Activated CD4-positive, CD25-positive, alpha-beta regulatory T cell (primary cell): ENCODE data around the gene CHSY1.
"Not testable (repeated sequence)": the region's sequence is repeated elsewhere in the genome, so short reads cannot be mapped to it uniquely, and the experiment has no call there.

Experiments
- DNase-seq, 4 experiments: peaks; one replicate each; lab custom pipeline; 2025; lab: John Stamatoyannopoulos, UW

The CHSY1 gene, protein sequence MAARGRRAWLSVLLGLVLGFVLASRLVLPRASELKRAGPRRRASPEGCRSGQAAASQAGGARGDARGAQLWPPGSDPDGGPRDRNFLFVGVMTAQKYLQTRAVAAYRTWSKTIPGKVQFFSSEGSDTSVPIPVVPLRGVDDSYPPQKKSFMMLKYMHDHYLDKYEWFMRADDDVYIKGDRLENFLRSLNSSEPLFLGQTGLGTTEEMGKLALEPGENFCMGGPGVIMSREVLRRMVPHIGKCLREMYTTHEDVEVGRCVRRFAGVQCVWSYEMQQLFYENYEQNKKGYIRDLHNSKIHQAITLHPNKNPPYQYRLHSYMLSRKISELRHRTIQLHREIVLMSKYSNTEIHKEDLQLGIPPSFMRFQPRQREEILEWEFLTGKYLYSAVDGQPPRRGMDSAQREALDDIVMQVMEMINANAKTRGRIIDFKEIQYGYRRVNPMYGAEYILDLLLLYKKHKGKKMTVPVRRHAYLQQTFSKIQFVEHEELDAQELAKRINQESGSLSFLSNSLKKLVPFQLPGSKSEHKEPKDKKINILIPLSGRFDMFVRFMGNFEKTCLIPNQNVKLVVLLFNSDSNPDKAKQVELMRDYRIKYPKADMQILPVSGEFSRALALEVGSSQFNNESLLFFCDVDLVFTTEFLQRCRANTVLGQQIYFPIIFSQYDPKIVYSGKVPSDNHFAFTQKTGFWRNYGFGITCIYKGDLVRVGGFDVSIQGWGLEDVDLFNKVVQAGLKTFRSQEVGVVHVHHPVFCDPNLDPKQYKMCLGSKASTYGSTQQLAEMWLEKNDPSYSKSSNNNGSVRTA

DNA sequence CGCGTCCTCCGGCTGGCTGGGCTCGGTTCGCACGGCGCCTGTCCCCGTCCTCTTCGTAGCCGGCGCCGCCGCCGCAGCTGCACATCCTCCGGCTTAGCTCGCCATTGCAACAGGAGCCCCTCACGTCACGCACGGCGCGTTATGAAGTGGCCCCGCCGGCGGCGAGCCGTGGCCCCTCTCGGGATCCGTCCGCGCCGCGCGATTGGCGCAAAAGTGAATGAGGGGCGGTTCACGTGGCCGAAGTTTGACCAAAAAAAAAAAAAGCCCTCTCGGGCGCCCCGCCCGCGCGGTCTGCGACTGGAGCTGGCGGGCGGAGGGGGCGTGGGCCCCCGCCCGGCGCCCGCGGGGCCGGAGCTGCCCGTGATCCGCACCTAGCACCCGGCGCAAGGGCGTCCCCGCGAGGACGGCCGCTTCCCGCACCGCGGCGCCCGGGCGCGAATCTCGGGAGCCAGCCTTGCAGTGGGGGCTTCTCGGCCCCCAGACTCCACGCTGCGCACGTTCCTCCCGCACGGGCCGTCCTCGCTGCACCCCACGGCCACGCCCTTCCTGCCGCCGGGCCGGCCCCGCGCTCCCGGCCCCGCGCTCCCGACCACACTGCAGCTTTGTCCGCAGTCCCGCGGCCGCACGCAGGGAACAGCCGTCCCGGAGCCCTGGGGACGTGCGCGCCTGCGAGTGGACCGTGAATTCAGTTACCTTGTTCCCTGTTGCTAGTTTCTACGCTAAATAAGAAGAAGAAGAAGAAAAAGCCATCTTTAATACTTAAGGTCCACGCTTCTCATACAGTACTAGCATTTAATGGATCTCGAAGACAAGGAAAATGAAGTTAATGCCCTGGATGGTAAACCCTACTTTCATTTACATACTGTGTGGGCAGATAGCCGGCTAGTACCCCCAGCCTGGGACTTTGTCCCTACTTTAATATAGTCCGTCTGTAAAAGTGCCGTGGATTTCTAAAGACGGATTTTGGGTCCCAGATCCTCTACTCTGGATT, at the start of gene CHSY1:
Gene CHSY1 (minus strand): TSS at position 219 of the 991 bp plus-strand sequence. CDS start 592 bp downstream, outside the sequence.
- peak; percentile 60 to 76 (median 71) for DNase-seq

DNA sequence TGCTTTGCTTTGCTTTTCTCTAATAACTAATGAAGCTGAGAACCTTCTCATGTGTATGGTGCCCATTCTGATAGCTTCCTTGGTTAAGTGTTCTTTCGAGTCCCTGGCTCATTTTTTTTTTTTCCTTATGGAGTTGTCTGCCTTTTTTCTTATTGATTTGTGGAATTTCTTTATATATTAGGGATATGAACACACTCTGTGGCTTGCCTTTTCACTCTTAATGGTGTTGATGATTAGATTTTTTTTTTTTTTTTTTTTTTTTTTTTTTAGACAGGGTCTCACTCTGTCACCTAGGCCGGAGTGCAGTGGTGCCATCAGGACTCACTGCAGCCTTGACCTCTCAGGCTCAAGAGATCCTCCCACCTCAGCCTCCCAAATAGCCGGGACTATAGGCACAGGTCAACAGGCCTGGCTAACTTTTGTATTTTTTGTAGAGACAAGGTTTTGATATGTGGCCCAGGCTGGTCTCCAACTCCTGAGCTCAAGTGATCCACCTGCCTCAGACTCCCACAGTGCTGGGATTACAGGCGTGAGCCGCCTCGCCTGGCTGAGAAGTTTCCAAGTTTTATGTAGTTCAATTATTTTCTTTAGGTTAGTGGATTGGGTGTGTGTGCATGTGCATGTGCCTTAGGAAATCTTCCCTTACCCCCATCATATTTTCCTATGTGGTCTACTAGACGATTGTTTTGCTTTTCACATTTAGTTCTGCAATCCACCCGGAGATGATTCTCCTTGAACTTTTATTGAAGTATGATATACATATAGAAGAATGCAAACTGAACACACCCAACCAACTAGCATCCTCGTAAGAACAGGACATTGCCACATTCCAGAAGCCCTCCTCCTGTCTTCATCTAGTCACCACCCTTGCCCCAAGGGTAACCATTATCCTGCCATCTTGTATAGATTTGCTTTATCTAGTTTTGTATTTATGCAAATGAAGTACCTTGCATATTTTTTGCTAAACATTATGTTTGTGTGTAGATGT, 44.9 kb upstream of the CHSY1 start:
- DNase-seq = no peak

DNA sequence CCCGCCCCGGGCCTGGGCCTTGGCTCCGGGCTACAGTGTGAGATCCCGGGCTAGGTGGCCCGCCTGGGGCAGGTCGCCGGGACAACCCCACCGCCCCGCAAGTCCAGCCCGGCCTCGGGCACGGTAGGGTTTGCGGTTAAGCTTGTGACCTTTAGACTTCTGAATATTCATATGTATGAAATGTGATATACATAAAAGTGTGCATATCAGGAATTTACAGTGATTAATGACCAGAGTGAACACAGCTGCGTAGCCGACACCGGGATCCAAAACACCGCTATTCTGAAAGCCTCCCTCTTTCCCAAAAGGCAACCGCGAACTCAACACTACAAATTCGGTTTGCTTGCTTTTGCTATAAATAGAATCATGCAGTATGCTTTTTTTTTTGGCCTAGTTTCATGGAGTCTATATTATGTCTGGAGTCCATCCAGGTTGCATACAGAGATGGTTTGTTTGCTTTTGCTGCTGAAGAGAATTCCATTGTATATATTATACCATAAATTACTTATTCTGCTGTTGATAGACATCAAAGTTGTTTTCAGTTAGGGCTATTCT, 43.8 kb upstream of the CHSY1 start:
- DNase-seq = no peak

DNA sequence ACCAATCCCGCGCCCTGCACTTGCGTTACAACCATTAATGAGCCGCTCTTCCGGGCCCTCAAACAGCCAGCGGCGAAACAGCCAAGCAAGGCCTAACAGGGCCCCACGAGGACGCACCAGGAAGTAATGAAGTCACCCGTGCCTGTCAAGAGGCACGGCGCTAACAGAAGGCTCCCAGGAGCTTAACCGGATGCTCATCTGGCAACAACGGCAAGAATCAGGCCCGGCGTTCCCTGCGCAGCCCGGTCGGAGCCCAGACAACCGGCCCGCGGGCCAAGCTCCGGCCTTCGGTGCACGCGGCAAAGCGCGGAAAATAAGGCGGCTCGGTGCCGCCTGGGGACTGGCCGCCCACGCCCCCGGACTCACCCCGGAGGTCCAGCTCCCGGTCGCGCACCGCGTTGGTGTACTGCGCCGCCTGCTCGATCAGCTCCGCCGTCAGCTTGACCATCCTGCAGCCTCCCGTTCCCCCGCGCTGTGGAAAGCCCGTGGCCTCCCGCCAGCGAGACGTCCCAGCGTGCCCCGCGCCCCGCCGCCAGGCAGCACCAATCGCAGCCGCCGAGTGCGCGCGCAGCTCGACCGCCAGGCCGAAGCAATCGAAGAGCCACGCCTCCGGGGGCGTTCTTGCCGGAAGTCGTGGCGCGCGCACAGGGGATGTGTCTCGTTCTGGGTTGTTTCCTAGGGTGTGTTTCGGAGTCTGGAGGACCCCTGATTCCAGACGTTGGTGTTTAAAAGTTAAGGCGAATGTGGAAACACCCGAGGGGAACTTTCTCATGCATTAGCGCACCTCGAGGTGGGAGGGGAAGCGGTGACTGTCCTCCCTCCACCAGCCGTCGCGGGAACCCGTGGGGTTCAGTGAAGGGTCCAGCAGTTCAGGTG, 43.1 kb upstream of the CHSY1 start, which contains the start of gene SNRPA1:
Gene SNRPA1 (minus strand): TSS at position 518 of the 876 bp plus-strand sequence. CDS start 70 bp downstream, at position 448.
- DNase-seq = peak; percentile 94 to 97 (median 96)

DNA sequence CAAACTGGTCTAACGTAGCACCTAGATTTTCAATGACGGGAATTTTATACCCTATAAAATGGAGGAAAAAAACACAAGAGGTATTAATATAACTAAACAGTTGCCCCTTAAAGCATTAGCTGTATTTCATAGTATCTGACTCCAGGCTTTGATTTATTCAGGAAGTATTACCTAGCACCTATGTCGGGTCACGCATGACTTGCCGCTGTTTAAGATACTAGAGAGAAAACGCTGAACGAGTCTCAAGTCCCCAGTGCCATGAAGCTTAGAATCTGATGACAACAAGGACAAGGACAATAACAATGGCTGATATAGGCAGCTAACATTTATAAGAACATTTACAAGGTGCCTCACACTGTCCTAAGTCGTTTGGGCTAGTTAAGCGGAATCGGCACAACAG, 41.3 kb upstream of the CHSY1 start:
- no peak for DNase-seq

DNA sequence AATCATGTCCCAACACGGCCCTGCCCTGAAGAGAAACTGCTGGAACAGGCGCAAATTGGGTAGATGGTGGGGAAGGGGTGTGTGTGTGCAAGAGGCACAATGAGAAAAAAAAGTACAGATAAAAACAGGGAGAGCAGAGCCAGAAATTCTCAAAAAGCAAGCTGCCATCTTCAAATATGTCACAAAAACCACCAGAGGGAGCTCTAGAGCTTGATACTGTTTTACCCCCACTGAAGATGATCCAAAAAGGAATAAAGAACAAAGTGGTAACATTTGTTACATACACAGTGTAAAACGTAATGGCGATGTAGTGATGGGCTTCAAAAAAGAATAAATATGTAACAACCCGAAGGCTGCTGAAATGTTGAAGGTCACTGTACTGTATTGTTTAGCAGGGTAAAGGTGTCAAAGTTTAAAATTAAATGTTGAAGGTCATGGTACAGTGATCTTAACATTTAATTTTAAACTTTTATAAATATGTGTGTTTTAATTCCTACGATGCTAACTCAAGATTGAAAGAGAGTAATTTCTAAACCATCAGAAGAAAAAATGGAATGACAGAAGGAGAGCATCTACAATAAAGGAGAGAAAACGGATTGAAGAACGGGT, 37.2 kb upstream of the CHSY1 start:
- no peak for DNase-seq

DNA sequence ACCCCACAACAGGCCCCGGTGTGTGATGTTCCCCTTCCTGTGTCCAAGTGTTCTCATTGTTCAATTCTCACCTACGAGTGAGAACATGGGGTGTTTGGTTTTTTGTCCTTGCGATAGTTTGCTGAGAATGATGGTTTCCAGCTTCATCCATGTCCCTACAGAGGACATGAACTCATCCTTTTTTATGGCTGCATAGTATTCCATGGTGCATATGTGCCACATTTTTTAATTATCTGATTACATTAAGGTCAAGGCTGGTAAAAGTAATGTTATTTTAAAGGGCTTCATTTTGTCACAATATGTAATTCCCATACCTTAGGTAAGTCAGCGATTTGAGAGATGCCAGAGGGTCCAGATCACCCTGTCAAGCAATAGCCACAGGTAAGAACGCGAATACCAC, 35.5 kb upstream of the CHSY1 start:
- not testable (repeated sequence) for DNase-seq

DNA sequence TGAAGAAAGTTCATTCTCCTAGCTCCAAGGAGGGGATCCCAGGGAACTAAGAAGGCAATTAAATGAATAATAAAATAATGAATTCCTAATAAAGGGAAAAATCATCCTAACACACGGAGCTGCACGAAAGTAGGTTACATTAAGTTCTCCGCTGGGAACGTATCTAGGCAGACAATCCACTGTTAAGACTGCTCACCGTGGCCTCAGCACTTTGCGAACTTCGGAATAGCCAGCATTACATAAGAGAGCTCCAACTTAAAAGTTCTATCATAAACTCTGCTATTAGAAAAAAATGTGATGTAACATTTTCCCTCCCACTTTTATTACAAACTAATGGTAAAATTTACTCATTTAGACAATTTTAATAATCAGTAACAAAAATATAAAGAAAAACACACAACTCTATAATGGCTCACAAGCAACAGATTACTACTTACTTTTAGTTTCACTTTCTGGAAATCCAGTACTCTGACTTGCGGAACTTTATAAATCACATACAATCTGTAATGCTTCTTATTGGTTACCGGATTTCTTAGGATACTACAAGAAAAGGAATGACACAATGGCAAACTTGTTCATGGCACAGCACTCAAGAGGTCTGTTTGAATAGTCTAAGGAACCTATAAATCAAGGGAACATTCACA, 34.7 kb upstream of the CHSY1 start:
- no peak for DNase-seq

DNA sequence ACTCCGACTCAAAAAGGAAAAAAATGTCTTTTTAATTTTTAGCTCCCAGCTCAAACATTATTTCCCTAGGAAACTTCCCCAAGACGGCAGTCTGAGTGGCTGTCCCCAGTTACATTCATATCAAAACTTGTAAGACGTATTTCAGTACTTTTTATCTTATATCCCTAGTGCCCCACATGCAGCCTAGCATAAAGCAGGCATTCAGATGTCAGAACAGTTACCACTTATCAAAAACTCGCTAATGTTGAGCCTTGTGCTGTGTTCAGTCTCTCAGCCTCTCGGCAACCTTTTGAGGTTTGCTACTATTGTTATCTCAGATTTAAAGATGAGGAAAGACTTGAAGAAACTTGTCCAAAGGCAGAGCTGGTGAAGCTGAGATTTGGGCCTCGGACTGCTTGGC, 32.1 kb upstream of the CHSY1 start:
- DNase-seq = no peak

DNA sequence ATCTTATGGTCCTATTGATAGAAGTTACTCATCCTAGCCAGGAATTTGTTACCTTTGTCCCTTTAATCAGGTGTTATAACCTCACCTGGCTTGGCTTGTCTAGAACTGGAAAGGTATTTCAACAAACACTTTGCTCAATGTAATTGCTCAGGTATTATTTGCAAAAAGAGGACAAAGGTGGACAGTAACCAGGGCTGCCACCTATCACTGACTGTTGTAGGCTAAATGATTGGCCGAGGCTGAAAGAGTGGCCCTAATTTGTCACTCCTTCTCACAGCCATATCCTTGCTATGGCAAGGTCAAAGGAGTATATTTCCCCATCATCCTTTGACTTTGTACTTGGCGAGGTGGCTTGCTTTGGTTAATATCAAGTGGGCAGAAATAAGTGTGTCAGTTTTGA, 28.2 kb upstream of the CHSY1 start:
- no peak for DNase-seq

DNA sequence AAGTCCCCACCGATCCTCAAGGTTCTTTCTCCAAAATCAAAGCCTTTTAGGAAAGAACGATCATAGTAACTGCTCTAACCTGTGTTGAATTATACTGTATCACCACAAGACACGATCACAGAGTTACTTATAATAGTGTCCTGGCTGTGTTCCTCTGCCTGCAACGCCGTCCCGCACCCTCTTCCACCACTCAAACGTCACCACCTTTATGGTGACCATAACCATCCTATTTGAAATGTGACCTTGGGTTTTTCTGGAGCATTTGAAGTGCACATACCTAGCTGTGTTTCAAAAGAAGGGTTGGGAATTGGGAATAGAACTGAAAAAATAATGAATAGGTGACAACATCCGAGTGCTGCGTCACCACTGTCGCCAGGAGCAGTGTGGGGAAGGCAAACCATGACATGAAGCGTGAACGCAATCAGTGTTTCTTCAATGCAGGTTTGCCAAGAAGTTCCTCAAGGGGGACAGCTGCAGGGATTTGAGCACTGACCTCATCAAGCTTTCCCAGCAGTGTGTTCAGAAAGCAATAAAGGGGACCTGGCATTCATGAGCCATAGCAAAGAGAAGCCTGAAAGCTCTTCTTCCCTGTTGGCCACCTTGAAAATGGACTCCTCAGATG, 26.2 kb upstream of the CHSY1 start:
- DNase-seq = no peak

DNA sequence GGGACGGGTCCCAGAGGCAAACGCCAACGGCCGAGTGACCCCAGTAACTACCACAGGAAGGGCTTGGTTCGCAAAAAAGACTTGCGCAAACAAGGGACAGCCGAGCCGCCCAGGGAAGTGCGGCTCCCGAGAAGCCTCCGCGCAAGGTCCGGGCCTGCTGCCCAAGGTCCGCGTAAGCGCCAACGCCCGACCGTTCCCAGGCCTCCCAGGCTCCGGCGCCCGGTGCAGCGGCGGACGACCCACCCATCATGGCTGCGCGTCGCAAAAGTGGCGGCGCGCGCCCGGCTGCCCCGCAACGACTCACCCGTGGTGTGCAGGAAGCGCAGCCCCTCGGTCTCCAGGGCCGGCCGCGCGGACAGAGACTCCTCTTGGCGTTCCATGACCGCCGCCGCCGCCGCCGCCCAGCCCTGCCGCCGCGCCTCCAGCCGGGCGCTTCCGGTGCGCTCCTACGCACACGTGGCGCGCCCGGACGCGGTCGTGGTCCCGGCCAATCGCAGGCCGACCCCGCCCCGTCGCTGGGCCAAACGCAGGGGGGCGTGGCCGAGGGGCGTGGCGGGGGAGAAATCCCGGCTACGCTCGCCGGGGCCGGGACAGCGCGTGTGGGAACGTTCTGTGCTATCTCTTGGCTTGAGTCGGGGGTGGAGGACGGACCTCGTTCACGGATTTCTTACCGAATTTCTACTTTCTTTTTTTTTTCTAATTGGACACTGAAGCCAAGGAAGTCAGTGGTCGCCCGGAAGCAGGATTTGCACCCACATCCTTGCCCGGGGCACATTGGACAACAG, 25.4 kb upstream of the CHSY1 start, which contains the start of gene SELENOS:
Gene SELENOS (minus strand): TSS at position 448 of the 785 bp plus-strand sequence. CDS start 68 bp downstream, at position 380.
- peak; percentile 69 to 83 (median 72) for DNase-seq

DNA sequence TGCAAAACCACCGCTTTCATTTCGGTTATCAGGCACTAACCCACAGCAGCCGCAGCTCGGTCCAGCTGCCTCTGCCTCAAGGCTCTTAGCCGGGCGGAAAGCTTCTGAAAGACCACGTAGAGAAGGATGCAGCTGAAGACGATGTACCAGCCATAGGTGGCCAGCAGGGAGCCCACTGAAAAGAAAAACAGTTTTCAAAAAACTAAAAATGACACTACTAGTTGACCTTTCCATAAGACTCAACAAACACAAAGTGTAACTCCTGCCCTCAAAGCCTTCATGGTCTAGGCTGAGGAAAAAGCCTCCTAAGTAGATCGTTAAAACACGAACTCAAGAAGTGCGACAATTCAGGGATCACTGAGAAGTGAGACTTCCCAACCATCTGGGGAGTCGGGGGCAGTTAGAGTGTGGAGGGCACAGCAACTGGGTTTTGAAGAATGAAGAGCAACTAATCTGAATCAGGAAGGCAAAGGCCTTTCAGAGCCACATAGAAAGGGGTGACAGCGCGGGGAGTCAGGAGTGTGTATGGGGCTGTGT, 24.7 kb upstream of the CHSY1 start:
- DNase-seq = no peak

DNA sequence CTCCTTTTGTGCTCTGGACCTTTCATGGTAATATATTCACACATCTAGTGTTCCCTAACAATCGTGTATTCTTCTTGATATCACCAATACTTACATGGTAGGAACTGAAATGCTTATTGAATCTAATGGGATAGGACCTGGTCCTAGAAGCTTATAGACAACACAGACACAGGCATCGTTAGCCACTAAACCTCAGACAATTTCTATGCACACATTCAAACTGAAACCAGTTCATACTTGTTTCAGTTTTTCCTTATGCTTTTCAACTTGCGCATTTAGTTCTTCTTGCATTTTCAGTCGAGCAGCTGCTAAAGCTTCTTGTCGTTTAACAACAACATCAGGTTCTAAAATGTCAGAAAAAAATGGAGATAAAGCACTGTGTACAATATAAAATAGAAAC, 23.2 kb upstream of the CHSY1 start:
- no peak for DNase-seq

DNA sequence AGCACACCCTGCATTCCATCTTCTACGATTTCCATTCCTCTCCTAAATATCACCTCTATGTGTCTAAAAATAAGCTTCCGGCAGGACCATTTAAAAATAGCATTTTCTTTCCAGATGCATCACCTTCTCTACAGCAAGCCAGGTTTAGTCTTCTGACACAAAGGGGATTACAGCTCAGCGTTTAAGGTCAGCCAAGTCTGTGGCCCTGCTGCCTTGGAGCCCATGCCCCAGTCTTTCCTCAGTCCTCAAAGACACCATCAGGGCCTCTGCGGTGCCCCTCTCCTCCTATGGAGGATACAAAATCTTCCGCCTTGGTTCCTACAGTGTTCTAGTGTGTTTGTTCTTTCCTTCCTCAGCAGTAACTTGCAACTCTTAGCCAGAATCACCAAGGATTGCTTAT, 21.7 kb upstream of the CHSY1 start:
- no peak for DNase-seq

DNA sequence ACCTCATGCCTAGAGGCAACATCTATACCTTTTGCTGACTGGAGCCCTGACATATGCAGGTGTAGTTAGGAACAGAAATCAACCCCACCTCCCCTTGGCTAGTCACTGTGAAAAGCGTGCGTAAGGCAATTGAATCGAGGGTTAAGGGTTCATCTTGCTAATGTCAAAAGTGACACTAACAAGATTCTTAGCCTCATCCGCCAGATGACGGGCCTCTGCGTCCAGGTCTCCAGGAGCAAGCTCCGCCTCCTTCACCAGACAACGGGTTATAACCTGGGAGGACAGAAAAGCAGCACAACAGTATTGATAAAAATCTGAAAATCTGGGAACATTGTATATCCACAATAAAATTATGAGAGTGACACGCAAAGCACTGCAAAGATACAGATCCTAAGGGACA, 20.7 kb upstream of the CHSY1 start:
- no peak for DNase-seq
